GM12892 (cell line): ENCODE results near the gene CADM4.

ENCODE experiments used
- POLR2A ChIP-seq: IDR thresholded peaks from 2 replicates; pipeline ENCODE4 v1.6.1; 2011; ENCODE audit warnings: low read depth, low read length, control low read depth
- POLR2AphosphoS5 ChIP-seq: IDR thresholded peaks from 2 replicates; pipeline ENCODE4 v1.6.1; 2011; ENCODE audit warnings: low read depth, low read length, control low read depth
- TAF1 ChIP-seq: IDR thresholded peaks from 2 replicates; pipeline ENCODE4 v1.6.1; 2011; ENCODE audit warnings: low read depth, mild to moderate bottlenecking, control low read depth, low read length, borderline replicate concordance

GRCh38 chr19:43607238-43608205, 32.1 kb downstream of the CADM4 start:
- TF ChIP-seq POLR2A (peak; percentile 29; the same call in 1 of the 2 replicates), POLR2AphosphoS5 (no peak), TAF1 (no peak)
